PC-3 (cell line): Measurements from ENCODE around the gene DDX10. TPM values are rescaled to one million over a fixed set of nuclear protein-coding genes. Genes with fewer than 3 reads are reported as not detected.
A peak's percentile ranks its signal among the peaks of the same experiment; 100 is the strongest.

Experiments used
- ATAC-seq: fragments of 200-7000 bp; cut with Tn5 transposase; 2 replicates; pipeline ENCODE4 v1.9.1; 2020; ENCODE audit warnings: mild to moderate bottlenecking, moderate library complexity
- BruUV-seq: library from RNA; stranded (reverse); fragments of 400-500 nt; replicated peaks from 2 replicates; lab custom pipeline; 2021; lab: Mats Ljungman, UMichigan
- CTCF ChIA-PET: fragments of 300-600 bp; sonication (Branson Sonifier 250); formaldehyde crosslinking; loops from one replicate; lab custom pipeline; 2022; ENCODE audit warnings: antibody characterized with exemption; lab: Charles Lee
- POLR2A ChIA-PET: fragments of 300-600 bp; sonication (Branson Sonifier 250); formaldehyde crosslinking; loops from one replicate; lab custom pipeline; 2022; ENCODE audit warnings: antibody characterized with exemption; ENCODE audit not compliant: unreplicated experiment; lab: Charles Lee
- DNase-seq: peaks from one replicate; pipeline ENCODE4 v3.0.0-alpha.2; 2015
- H2AFZ ChIP-seq: fragments of 300-600 bp; sonication (generic); 2 replicates; pipeline ENCODE4 v1.6.0; 2016; ENCODE audit warnings: antibody characterized with exemption, low read length
- H3F3A ChIP-seq: fragments of 300-600 bp; sonication (generic); one replicate; pipeline ENCODE4 v1.6.0; 2017; ENCODE audit warnings: antibody characterized with exemption, low read length, control low read depth, mild to moderate bottlenecking; ENCODE audit not compliant: unreplicated experiment
- H3K27ac ChIP-seq: fragments of 300-600 bp; sonication (generic); 2 replicates; pipeline ENCODE4 v1.5.1; 2016; ENCODE audit warnings: mild to moderate bottlenecking, low read length
- H3K27me3 ChIP-seq: fragments of 300-600 bp; sonication (generic); 2 replicates; pipeline ENCODE4 v1.6.1; 2016; ENCODE audit warnings: low read length, mixed read lengths
- H3K36me3 ChIP-seq: fragments of 300-600 bp; sonication (generic); 2 replicates; pipeline ENCODE4 v1.6.1; 2016; ENCODE audit warnings: low read depth, mixed run types, low read length, mixed read lengths
- H3K4me1 ChIP-seq: fragments of 300-600 bp; sonication (generic); 2 replicates; pipeline ENCODE4 v1.5.1; 2016; ENCODE audit warnings: low read length; ENCODE audit not compliant: insufficient read depth
- H3K4me2 ChIP-seq: fragments of 300-600 bp; sonication (generic); 2 replicates; pipeline ENCODE4 v1.6.0; 2016; ENCODE audit warnings: low read length
- H3K4me3 ChIP-seq: fragments of 300-600 bp; sonication (generic); 2 replicates; pipeline ENCODE4 v1.5.1; 2016; ENCODE audit warnings: mild to moderate bottlenecking, low read length, mixed read lengths
- H3K79me2 ChIP-seq: fragments of 300-600 bp; sonication (generic); 2 replicates; pipeline ENCODE4 v1.6.1; 2017; ENCODE audit warnings: low read length, mixed read lengths
- H3K9ac ChIP-seq: fragments of 300-600 bp; sonication (generic); 2 replicates; pipeline ENCODE4 v1.6.0; 2016; ENCODE audit warnings: mild to moderate bottlenecking, low read length
- H3K9me2 ChIP-seq: fragments of 300-600 bp; sonication (generic); replicated peaks from 2 replicates; pipeline ENCODE4 v1.6.1; 2016; ENCODE audit warnings: mixed run types, low read length, mixed read lengths
- H3K9me3 ChIP-seq: fragments of 300-600 bp; sonication (generic); 2 replicates; pipeline ENCODE4 v1.6.1; 2016; ENCODE audit warnings: low read length, mixed read lengths
- H4K20me1 ChIP-seq: fragments of 300-600 bp; sonication (generic); 2 replicates; pipeline ENCODE4 v1.6.1; 2016; ENCODE audit warnings: low read length, mixed read lengths
- CTCF ChIP-seq: fragments of 300-600 bp; sonication (generic); conservative IDR thresholded peaks from 2 replicates; pipeline ENCODE4 v1.5.1; 2017; ENCODE audit warnings: antibody characterized with exemption, low read depth, mild to moderate bottlenecking, low read length
- EZH2 ChIP-seq: fragments of 300-600 bp; sonication (generic); IDR thresholded peaks from one replicate; pipeline ENCODE4 v1.6.1; 2017; ENCODE audit warnings: antibody characterized with exemption, mild to moderate bottlenecking, low read length; ENCODE audit not compliant: unreplicated experiment
- EZH2phosphoT487 ChIP-seq: fragments of 300-600 bp; sonication (generic); IDR thresholded peaks from 2 replicates; pipeline ENCODE4 v1.6.1; 2018; ENCODE audit warnings: mild to moderate bottlenecking, antibody characterized with exemption, low read length, borderline replicate concordance
- intact Hi-C: fragments of 100-400 bp; cut with micrococcal nuclease; formaldehyde crosslinking; loops from 2 replicates; pipeline ENCODE4 v1.9.0; 2023
- total RNA-seq: library from RNA; depleted of rRNA; stranded (reverse); fragments of >200 nt; gene quantifications from 2 replicates; pipeline ENCODE4 v1.2.3, GENCODE V29; 2014

Gene DDX10
- total RNA-seq, 1 experiment from 2014 or later, result 55.2 TPM

GRCh38 chr11:108947654-108948570, 283.0 kb downstream of the DDX10 start:
- H2AFZ ChIP-seq, result no peak overlapping the region
- no peaks in the 10 kb centered on the region for H4K20me1 ChIP-seq
- H3K4me1 ChIP-seq, result peaks cover 12% of the 10 kb centered on the region
- no peak overlapping the region; the same call in 1 of the 2 replicates for H3K4me2 ChIP-seq
- intact Hi-C loops, result no loop called here
- no TSS peak for BruUV-seq
- DNase-seq (peak; percentile 72), ATAC-seq (peak; percentile 85)
- CTCF ChIA-PET, result no interaction called here
- POLR2A ChIA-PET, result no interaction called here
- no peaks in the 10 kb centered on the region for H3K79me2 ChIP-seq
- H3K9me2 ChIP-seq, result no peaks in the 10 kb centered on the region
- TF ChIP-seq CTCF (no peak), EZH2phosphoT487 (no peak), EZH2 (no peak)
- H3K27me3 ChIP-seq, result no peaks in the 10 kb centered on the region
- no peaks in the 10 kb centered on the region for H3K9me3 ChIP-seq
- H3K4me3 ChIP-seq, result no peak overlapping the region
- H3K27ac ChIP-seq, result peak overlapping the region; percentile 33
- no peaks in the 10 kb centered on the region for H3F3A ChIP-seq
- H3K36me3 ChIP-seq, result no peaks in the 10 kb centered on the region
- no peak overlapping the region for H3K9ac ChIP-seq

DNA sequence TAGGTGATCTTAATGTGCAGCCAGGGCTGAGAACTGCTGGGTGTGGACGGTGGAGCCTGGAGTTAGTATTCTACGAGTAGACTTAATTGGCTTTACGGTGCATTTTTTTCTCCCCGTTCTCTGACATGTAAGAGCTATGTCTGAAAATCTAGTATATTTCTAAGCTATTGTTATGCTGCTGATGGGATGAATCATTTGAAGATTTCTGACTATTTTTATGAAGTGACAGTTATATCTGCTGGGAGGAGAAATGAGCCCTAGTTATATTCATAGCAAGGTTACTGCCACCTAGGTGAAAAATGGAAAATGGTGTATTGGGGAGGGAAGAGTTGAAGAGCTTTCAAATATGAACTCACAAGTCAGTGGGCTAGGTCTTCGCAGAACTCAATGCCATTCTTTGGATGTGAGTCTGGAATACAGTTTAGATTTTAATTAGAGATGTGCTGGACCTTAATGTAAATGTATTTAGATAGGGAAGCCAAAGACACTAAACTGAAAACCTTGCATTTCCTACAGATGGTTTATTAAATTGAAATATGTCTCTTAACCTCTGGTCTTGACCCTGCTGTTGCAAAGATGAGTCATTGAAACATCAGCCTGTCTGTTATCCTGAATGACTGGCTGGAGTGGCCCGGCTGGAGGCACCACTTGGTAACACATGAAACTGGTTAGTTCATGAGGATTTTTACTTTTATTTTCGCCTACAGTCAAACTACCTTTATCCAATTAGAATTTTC, 293.7 kb downstream of the DDX10 start:
- no peaks in the 10 kb centered on the region for H3F3A ChIP-seq
- ChIA-PET POLR2A (interaction anchor here (0.9 kb wide), 1 partner anchor 671 kb away, joined by 3 read pairs; no protein-coding TSS in a partner anchor), CTCF (interaction anchor here (0.5 to 0.6 kb wide), 2 partner anchors 29 to 199 kb away, joined by 3 to 4 read pairs; no protein-coding TSS in a partner anchor)
- H2AFZ ChIP-seq, result no peak overlapping the region
- no peaks in the 10 kb centered on the region for H3K9me3 ChIP-seq
- H3K27ac ChIP-seq, result peak overlapping the region; percentile 14; the same call in 1 of the 2 replicates
- no peaks in the 10 kb centered on the region for H4K20me1 ChIP-seq
- no peak overlapping the region for H3K9ac ChIP-seq
- H3K4me3 ChIP-seq, result no peak overlapping the region
- peak overlapping the region; percentile 62 for H3K4me2 ChIP-seq
- TF ChIP-seq EZH2 (no peak), CTCF (no peak; the same call in 1 of the 2 replicates), EZH2phosphoT487 (no peak)
- no peaks in the 10 kb centered on the region for H3K9me2 ChIP-seq
- no peaks in the 10 kb centered on the region for H3K79me2 ChIP-seq
- ATAC-seq (peak; percentile 93), DNase-seq (peak; percentile 78)
- H3K36me3 ChIP-seq, result no peaks in the 10 kb centered on the region
- H3K27me3 ChIP-seq, result no peaks in the 10 kb centered on the region
- intact Hi-C loops, result loop anchor here (5.0 kb wide), 1 partner anchor 261 kb away; no protein-coding TSS in a partner anchor
- BruUV-seq, result no TSS peak
- peaks cover 27% of the 10 kb centered on the region for H3K4me1 ChIP-seq
